ENCODE results near the gene RPL18A. TPM values are rescaled to one million over a fixed set of nuclear protein-coding genes. Genes with fewer than 3 reads are reported as not detected.

The RPL18A gene
- total and polyA plus RNA-seq, 2 of the 4 experiments (the other 2 are of a cell fraction) = 1,351 to 1,735 TPM

- POLR2A ChIA-PET (ENCODE audit: unreplicated experiment) = no interaction called here
- H2BK15ac ChIP-seq (ENCODE audit: low read depth, low read length) = no peak overlapping the region
- no peaks in the 10 kb centered on the region for H4K20me1 ChIP-seq (ENCODE audit: insufficient read depth, low read length)
- H2BK5ac ChIP-seq (ENCODE audit: low read depth, low read length, poor library complexity, severe bottlenecking) = no peak overlapping the region
- H3K36me3 ChIP-seq (ENCODE audit: control insufficient read depth, insufficient read depth, low read length) = no peaks in the 10 kb centered on the region
- no peak overlapping the region for H3K9ac ChIP-seq (ENCODE audit: low read depth, low read length)
- H2AK9ac ChIP-seq (replicated peaks; ENCODE audit: low read depth, low read length, poor library complexity) = no peak overlapping the region
- no peak overlapping the region for H2AK5ac ChIP-seq (ENCODE audit: low read depth, low read length)
- no peak overlapping the region for H4K8ac ChIP-seq (ENCODE audit: low read depth in 2 of 2, low read length in 2 of 2)
- H3K9me1 ChIP-seq (ENCODE audit: insufficient read depth, low read length) = no peaks in the 10 kb centered on the region
- WGBS, 2 experiments (ENCODE audit: extremely low coverage in 2 of 2, insufficient read length in 1 of 2) = 47% methylated on average over 4 of the region's 13 CpGs; no CpG with 5 or more reads in 1 of the 2 experiments
- H4K5ac ChIP-seq (ENCODE audit: low read depth, low read length) = no peak overlapping the region
- H3K18ac ChIP-seq (ENCODE audit: low read depth, low read length) = no peak overlapping the region
- intact Hi-C loops (cut with micrococcal nuclease) = no loop called here
- no peak overlapping the region for H3K4ac ChIP-seq (ENCODE audit: low read depth, low read length)
- dilution Hi-C loops (cut with HindIII; ENCODE audit: low sequenced_read_pairs, unreplicated experiment) = no loop called here
- no peak overlapping the region for H3K23ac ChIP-seq (ENCODE audit: low read depth, low read length)
- H2AFZ ChIP-seq (replicated peaks; ENCODE audit: low read length, poor library complexity) = no peak overlapping the region
- no peak overlapping the region for H2BK120ac ChIP-seq (ENCODE audit: low read depth, low read length)
- no peaks in the 10 kb centered on the region for H3K4me1 ChIP-seq (ENCODE audit: control insufficient read depth, insufficient read depth, low read length)
- no peak overlapping the region for H3K27ac ChIP-seq (ENCODE audit: insufficient read depth, low read length)
- H3K56ac ChIP-seq (ENCODE audit: extremely low read depth, insufficient read depth, low read length) = no peak overlapping the region
- H3K79me1 ChIP-seq (ENCODE audit: low read depth in 1 of 2, low read length in 2 of 2) = no peaks in the 10 kb centered on the region
- H3K27me3 ChIP-seq (ENCODE audit: control insufficient read depth, insufficient read depth, low read length) = peaks cover 15% of the 10 kb centered on the region
- TF ChIP-seq ELK1 (IDR thresholded peaks at IDR 0.05; ENCODE audit: borderline replicate concordance, low read depth, low read length) = no peak
- no peak for TF ChIP-seq MXI1 (IDR thresholded peaks at IDR 0.05; ENCODE audit: borderline replicate concordance, low read depth, low read length)
- TF ChIP-seq SMC3 (IDR thresholded peaks at IDR 0.05; ENCODE audit: low read depth, low read length) = no peak
- TF ChIP-seq NFE2L2 (IDR thresholded peaks at IDR 0.05; ENCODE audit: low read depth, low read length) = no peak
- TF ChIP-seq CHD1 (IDR thresholded peaks at IDR 0.05; ENCODE audit: low read depth, low read length) = no peak
- no peaks in the 10 kb centered on the region for H3K9me3 ChIP-seq (ENCODE audit: control insufficient read depth, insufficient read depth, low read length)
- H3K4me3 ChIP-seq (ENCODE audit: insufficient read depth, low read depth, low read length) = no peak overlapping the region
- no peak overlapping the region for H2BK20ac ChIP-seq (ENCODE audit: low read depth, low read length)
- no peak for ATAC-seq (ENCODE audit: low read depth)
- DNase-seq = no peak
- no TSS peak for BruUV-seq (replicated peaks)
- no peak overlapping the region for H3K14ac ChIP-seq (replicated peaks; ENCODE audit: low read depth, low read length)
- H3K4me2 ChIP-seq (ENCODE audit: low read depth, low read length) = no peak overlapping the region
- CTCF ChIA-PET = interaction anchor here (0.6 kb wide), 1 partner anchor 212 kb away, joined by 5 read pairs; no protein-coding TSS in a partner anchor
- H4K91ac ChIP-seq (ENCODE audit: insufficient read depth, low read depth, low read length) = no peak overlapping the region
- in situ Hi-C loops (cut with MboI; ENCODE audit: low sequenced_read_pairs) = no loop called here
These were observed 41.9 kb upstream of the RPL18A start for GRCh38 chr19:17817668-17818363.
